Left renal pelvis (tissue), 4 donors: ENCODE data around the gene FMO3. TPM values are rescaled to one million over a fixed set of nuclear protein-coding genes. Genes with fewer than 3 reads are reported as not detected.

Source experiments
- DNase-seq, 4 donors: peaks; one replicate each; pipeline ENCODE4 v3.0.0-alpha.2; 2013; ENCODE audit warnings: low read depth in 4 of 4, low spot score in 3 of 4
- polyA plus RNA-seq, 4 donors: library from polyadenylated mRNA; unstranded; fragments of 120-200 nt; gene quantifications; one replicate each; pipeline ENCODE4 v1.2.1, GENCODE V29; 2013; ENCODE audit not compliant: insufficient read length in 4 of 4

The FMO3 gene
- polyA plus RNA-seq, 4 donors: 0.18 to 0.20 TPM; not detected in 2

- no peak for DNase-seq
Measured at GRCh38 chr1:171155484-171155883, 64.8 kb downstream of the FMO3 start.

- no peak for DNase-seq
Measured at GRCh38 chr1:171158096-171158495, 67.4 kb downstream of the FMO3 start.

- no peak for DNase-seq
Measured at GRCh38 chr1:171158551-171158950, 67.8 kb downstream of the FMO3 start.

- no peak for DNase-seq
Measured at GRCh38 chr1:171159148-171159547, 68.4 kb downstream of the FMO3 start.

- DNase-seq: no peak
Measured at GRCh38 chr1:171160211-171160610, 69.5 kb downstream of the FMO3 start.

GRCh38 chr1:171160639-171161354 lies 70.1 kb downstream of the FMO3 start:
- DNase-seq: no peak

- no peak for DNase-seq
Measured at GRCh38 chr1:171161431-171161830, 70.7 kb downstream of the FMO3 start.

GRCh38 chr1:171166361-171166760 lies 75.7 kb downstream of the FMO3 start:
- no peak for DNase-seq

Other genes starting within 250 kb of the FMO3 start
- gene MROH9, start 155.4 kb upstream of the FMO3 start, polyA plus RNA-seq: not detected
- 1 to 10 TPM in 2 of 4 donors, under 1 TPM in 2; 0.40 to 2.1 (median 1.1) TPM for gene FMO2, start 94.4 kb downstream of the FMO3 start, polyA plus RNA-seq
- 100 to 1,000 TPM in 2 of 4 donors, 10 to 100 TPM in 1, 1 to 10 TPM in 1; 9.7 to 183 (median 136) TPM for gene FMO1, start 157.6 kb downstream of the FMO3 start, polyA plus RNA-seq
- gene FMO4, start 223.3 kb downstream of the FMO3 start, polyA plus RNA-seq: 10 to 100 TPM in 3 of 4 donors, 1 to 10 TPM in 1; 5.6 to 19.8 (median 14.8) TPM